CD14-positive monocyte (primary cell): Measurements from ENCODE around the gene CHST11. TPM values are rescaled to one million over a fixed set of nuclear protein-coding genes. Genes with fewer than 3 reads are reported as not detected.

ENCODE experiments used
- DNase-seq, 3 donors: peaks; one replicate each; pipeline ENCODE4 v3.0.0-alpha.2; 2011 to 2022
- H2AFZ ChIP-seq: 2 replicates; pipeline ENCODE4 v1.6.0; 2012; ENCODE audit warnings: mild to moderate bottlenecking, low read depth, low read length, inconsistent platforms; ENCODE audit not compliant: insufficient read depth, poor library complexity, severe bottlenecking
- H3K27ac ChIP-seq, 2 donors: 1 replicate in 1 of 2; 2 replicates in 1 of 2; pipeline ENCODE4 v1.5.1; 2012 to 2013; ENCODE audit warnings: low read length in 2 of 2, control low read depth in 1 of 2, inconsistent platforms in 1 of 2, low read depth in 1 of 2, mild to moderate bottlenecking in 1 of 2
- H3K27me3 ChIP-seq, 2 donors: one replicate each; pipeline versions ENCODE4 v1.6.0 to v1.6.1; 2011 to 2013; ENCODE audit warnings: low read length in 2 of 2; ENCODE audit not compliant: control insufficient read depth in 2 of 2, insufficient read depth in 2 of 2
- H3K36me3 ChIP-seq, 2 donors: replicated peaks in 1 of 2; 1 replicate in 1 of 2; 2 replicates in 1 of 2; pipeline versions ENCODE4 v1.5.1 to v1.6.1; 2012 to 2013; ENCODE audit warnings: low read length in 2 of 2, control low read depth in 1 of 2, inconsistent platforms in 1 of 2, mild to moderate bottlenecking in 1 of 2; ENCODE audit not compliant: insufficient read depth in 2 of 2, control insufficient read depth in 1 of 2
- H3K4me1 ChIP-seq, 2 donors: 1 replicate in 1 of 2; 2 replicates in 1 of 2; pipeline versions ENCODE4 v1.5.1 to v1.6.1; 2012 to 2013; ENCODE audit warnings: low read length in 2 of 2, control low read depth in 1 of 2, inconsistent platforms in 1 of 2, mild to moderate bottlenecking in 1 of 2, moderate library complexity in 1 of 2; ENCODE audit not compliant: insufficient read depth in 2 of 2, control insufficient read depth in 1 of 2
- H3K4me2 ChIP-seq: replicated peaks from 2 replicates; pipeline ENCODE3; 2012; ENCODE audit warnings: low read length, moderate library complexity, mild to moderate bottlenecking; ENCODE audit not compliant: poor library complexity, severe bottlenecking; ENCODE audit errors: extremely low read depth
- H3K4me3 ChIP-seq, 3 experiments: fragments of 200-600 bp in 1 of 3; sonication (generic) in 1 of 3; replicated peaks in 1 of 3; 1 replicate in 2 of 3; 2 replicates in 1 of 3; pipeline ENCODE4 v1.5.1; 2011 to 2013; ENCODE audit warnings: low read length in 3 of 3, mild to moderate bottlenecking in 3 of 3, control low read depth in 2 of 3, low read depth in 2 of 3, inconsistent platforms in 1 of 3, moderate library complexity in 1 of 3
- H3K79me2 ChIP-seq: 2 replicates; pipeline ENCODE4 v1.6.0; 2012; ENCODE audit warnings: mild to moderate bottlenecking, control low read depth, inconsistent platforms, low read length, moderate library complexity; ENCODE audit not compliant: insufficient read depth
- H3K9ac ChIP-seq: 2 replicates; pipeline ENCODE4 v1.6.0; 2017; ENCODE audit warnings: low read length, mild to moderate bottlenecking; ENCODE audit not compliant: insufficient read depth, poor library complexity, severe bottlenecking
- H3K9me3 ChIP-seq, 2 donors: replicated peaks in 1 of 2; 1 replicate in 1 of 2; 2 replicates in 1 of 2; pipeline versions ENCODE4 v1.5.1 to v1.6.1; 2012 to 2013; ENCODE audit warnings: low read length in 2 of 2, control low read depth in 1 of 2; ENCODE audit not compliant: control insufficient read depth in 1 of 2, insufficient read depth in 1 of 2
- H4K20me1 ChIP-seq: 2 replicates; pipeline ENCODE4 v1.6.0; 2012; ENCODE audit warnings: mild to moderate bottlenecking, low read length, control low read depth, moderate library complexity; ENCODE audit not compliant: insufficient read depth
- H3K27ac Mint-ChIP-seq, 7 donors: one replicate each; pipeline ENCODE4 v1.8.0; 2020; ENCODE audit warnings: mild to moderate bottlenecking in 7 of 7, mixed read lengths in 7 of 7, moderate library complexity in 6 of 7, inconsistent platforms in 2 of 7
- H3K27me3 Mint-ChIP-seq, 3 donors: one replicate each; pipeline ENCODE4 v1.8.0; 2021 to 2022; ENCODE audit warnings: low read depth in 3 of 3, mild to moderate bottlenecking in 3 of 3, mixed read lengths in 3 of 3, moderate library complexity in 3 of 3, inconsistent platforms in 1 of 3
- H3K36me3 Mint-ChIP-seq, 2 donors: one replicate each; pipeline ENCODE4 v1.8.0; 2020; ENCODE audit warnings: mixed read lengths in 2 of 2, inconsistent platforms in 1 of 2, mild to moderate bottlenecking in 1 of 2
- H3K4me1 Mint-ChIP-seq: one replicate; pipeline ENCODE4 v1.8.0; 2020; ENCODE audit warnings: mild to moderate bottlenecking, mixed read lengths
- H3K4me3 Mint-ChIP-seq, 2 donors: one replicate each; pipeline ENCODE4 v1.8.0; 2020; ENCODE audit warnings: mild to moderate bottlenecking in 2 of 2, mixed read lengths in 2 of 2, moderate library complexity in 1 of 2
- H3K9me3 Mint-ChIP-seq, 7 donors: one replicate each; pipeline ENCODE4 v1.8.0; 2020 to 2022; ENCODE audit warnings: mixed read lengths in 7 of 7, mild to moderate bottlenecking in 6 of 7, moderate library complexity in 6 of 7, inconsistent platforms in 2 of 7
- WGBS: methylation state at CpG from one replicate; pipeline ENCODE4 v1.1.5; 2013; ENCODE audit warnings: missing lambda C conversion rate; ENCODE audit not compliant: insufficient coverage; 5-methylcytosine and 5-hydroxymethylcytosine counted together
- intact Hi-C, 2 donors: fragments of 100-400 bp; cut with micrococcal nuclease; formaldehyde crosslinking; loops; one replicate each; pipeline versions ENCODE4 v1.15.0 to v1.15.1; 2023
- polyA minus RNA-seq: library from RNA; depleted of rRNA, polyadenylated mRNA; stranded (reverse); fragments of >200 nt; gene quantifications from 2 replicates; pipeline ENCODE4 v1.2.3, GENCODE V29; 2012
- polyA plus RNA-seq, 3 donors: library from polyadenylated mRNA; depleted of rRNA in 1 of 3; unstranded in 2 of 3; stranded (reverse) in 1 of 3; fragments of 300-500 nt in 2 of 3; fragments of >200 nt in 1 of 3; fragmentation: Illumina TruSeq in 2 of 3; gene quantifications; 1 replicate in 2 of 3; 2 replicates in 1 of 3; pipeline ENCODE4 v1.2.3, GENCODE V29; 2012 to 2021
- total RNA-seq, 12 experiments: library from RNA in 1 of 12; stranded (reverse) in 1 of 12; fragments of 120-200 nt in 1 of 12; gene quantifications; one replicate each; pipeline ENCODE4 v1.2.4 and lab custom pipeline; 2013 to 2026; ENCODE audit warnings: mixed read lengths in 6 of 12, inconsistent platforms in 1 of 12
- TF ChIP-seq, protein P1 (sequence below): fragments of 200-600 bp; IDR thresholded peaks from one replicate; pipeline ENCODE4 v1.8.0; 2022; ENCODE audit warnings: antibody characterized with exemption, mild to moderate bottlenecking

CHST11 gene
- total RNA-seq (2013) = 52.9 TPM
- polyA plus RNA-seq (10 to 100 TPM; 44.4 to 66.6 (median 48.4) TPM), polyA minus RNA-seq (82.0 and 218 TPM in 2 replicates), total RNA-seq (lab: John Stamatoyannopoulos, UW) (17.9 to 118 (median 96.3) reads per million in 11 experiments)

DNA sequence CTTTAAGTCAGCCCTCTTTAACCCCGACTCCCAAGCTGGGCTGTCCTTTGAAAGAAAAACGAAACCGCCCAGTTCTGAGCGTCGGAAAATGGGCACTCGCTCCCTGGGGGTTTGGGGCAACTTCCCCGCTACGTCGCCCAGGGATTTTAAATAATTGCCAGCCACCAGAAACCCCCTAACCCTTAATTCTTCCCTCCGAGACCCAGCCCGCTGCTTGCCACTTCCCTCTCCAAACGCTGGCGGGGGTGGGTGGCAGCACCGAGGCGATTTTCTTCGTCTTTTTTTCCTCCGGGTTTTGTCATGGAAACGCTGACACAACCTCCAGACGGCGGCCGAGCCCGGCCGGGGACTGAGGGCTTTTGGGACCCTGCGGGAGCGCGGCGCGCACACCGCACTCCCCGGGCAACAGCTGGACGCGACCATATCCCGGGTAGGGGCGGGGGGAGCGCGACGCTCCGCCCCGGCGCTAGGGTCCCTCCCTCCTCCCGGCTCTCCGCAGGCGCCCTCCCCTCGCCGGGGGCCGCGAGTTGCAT, at the start of gene CHST11:
TSS of gene CHST11 (plus strand) at position 532 of the 533 bp plus-strand sequence.
- peaks cover 54% of the 10 kb centered on the region for H3K79me2 ChIP-seq
- TF ChIP-seq, protein P1, sequence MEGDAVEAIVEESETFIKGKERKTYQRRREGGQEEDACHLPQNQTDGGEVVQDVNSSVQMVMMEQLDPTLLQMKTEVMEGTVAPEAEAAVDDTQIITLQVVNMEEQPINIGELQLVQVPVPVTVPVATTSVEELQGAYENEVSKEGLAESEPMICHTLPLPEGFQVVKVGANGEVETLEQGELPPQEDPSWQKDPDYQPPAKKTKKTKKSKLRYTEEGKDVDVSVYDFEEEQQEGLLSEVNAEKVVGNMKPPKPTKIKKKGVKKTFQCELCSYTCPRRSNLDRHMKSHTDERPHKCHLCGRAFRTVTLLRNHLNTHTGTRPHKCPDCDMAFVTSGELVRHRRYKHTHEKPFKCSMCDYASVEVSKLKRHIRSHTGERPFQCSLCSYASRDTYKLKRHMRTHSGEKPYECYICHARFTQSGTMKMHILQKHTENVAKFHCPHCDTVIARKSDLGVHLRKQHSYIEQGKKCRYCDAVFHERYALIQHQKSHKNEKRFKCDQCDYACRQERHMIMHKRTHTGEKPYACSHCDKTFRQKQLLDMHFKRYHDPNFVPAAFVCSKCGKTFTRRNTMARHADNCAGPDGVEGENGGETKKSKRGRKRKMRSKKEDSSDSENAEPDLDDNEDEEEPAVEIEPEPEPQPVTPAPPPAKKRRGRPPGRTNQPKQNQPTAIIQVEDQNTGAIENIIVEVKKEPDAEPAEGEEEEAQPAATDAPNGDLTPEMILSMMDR = peak; percentile 17
- H2AFZ ChIP-seq = peak within 1 kb of the TSS; percentile 77

DNA sequence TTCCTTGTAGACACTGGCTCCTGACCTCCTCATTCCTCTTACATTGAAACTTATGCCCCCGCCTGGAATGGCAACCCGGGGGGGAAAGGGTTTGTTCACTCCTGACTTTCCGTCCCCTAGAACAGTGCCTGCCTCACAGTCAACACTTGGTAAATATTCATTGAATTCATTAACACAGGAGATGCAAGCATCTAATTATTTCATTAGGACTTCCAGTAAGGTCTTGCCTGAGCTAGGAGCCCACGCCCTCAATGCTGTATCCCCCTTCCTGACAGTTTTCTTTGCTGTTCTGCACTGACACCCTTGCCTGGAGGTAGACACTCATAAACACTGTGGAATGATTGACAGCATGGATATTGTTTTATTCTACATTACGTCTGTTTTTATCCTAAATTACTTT, 49.3 kb upstream of the CHST11 start:
- Histone ChIP-seq H3K79me2 (no peaks in the 10 kb centered on the region), H3K9me3 (peaks cover 0 to 6% of the 10 kb centered on the region in 2 donors), H4K20me1 (no peaks in the 10 kb centered on the region), H2AFZ (no peak overlapping the region), H3K27me3 (no peaks in the 10 kb centered on the region), H3K9ac (no peak overlapping the region), H3K27ac (no peak overlapping the region), H3K36me3 (no peaks in the 10 kb centered on the region), H3K4me3 (no peak overlapping the region), H3K4me1 (no peaks in the 10 kb centered on the region), H3K4me2 (no peak overlapping the region)
- TF ChIP-seq, protein P1 = no peak
- no peak for DNase-seq
- Mint-ChIP-seq H3K36me3 (no peaks in the 10 kb centered on the region), H3K4me1 (no peaks in the 10 kb centered on the region), H3K4me3 (no peak overlapping the region), H3K9me3 (peaks cover 3 to 10% (median 6%) of the 10 kb centered on the region in 7 donors), H3K27ac (no peak overlapping the region), H3K27me3 (peaks cover 0 to 3% (median 0%) of the 10 kb centered on the region in 3 donors)
- WGBS = 100% methylated on average over 2 of the region's 5 CpGs
- intact Hi-C loops = no loop called here

More for the DNA sequence above, at the start of gene CHST11:
- peaks cover 46% of the 10 kb centered on the region for H4K20me1 ChIP-seq
- peaks cover 22 to 36% of the 10 kb centered on the region in 2 donors for H3K4me1 ChIP-seq
- H3K27me3 ChIP-seq = no peaks in the 10 kb centered on the region
- Mint-ChIP-seq H3K4me1 (peaks cover 30% of the 10 kb centered on the region), H3K36me3 (peaks cover 3 to 8% of the 10 kb centered on the region in 2 donors), H3K27me3 (peaks cover 0 to 3% (median 2%) of the 10 kb centered on the region in 3 donors), H3K27ac (peak within 1 kb of the TSS; percentile 90 to 99 (median 94)), H3K9me3 (peaks cover 0 to 2% (median 0%) of the 10 kb centered on the region in 7 donors), H3K4me3 (peak within 1 kb of the TSS; percentile 100)
- H3K4me2 ChIP-seq = peak within 1 kb of the TSS; percentile 80
- peak within 1 kb of the TSS; percentile 92 for H3K9ac ChIP-seq
- peak; percentile 75 to 84 (median 77) for DNase-seq
- under 1% methylated on average over 39 of the region's 47 CpGs for WGBS
- H3K4me3 ChIP-seq = peak within 1 kb of the TSS; percentile 75 to 100 (median 98)
- no peaks in the 10 kb centered on the region for H3K36me3 ChIP-seq
- peak within 1 kb of the TSS; percentile 85 to 89 for H3K27ac ChIP-seq
- H3K9me3 ChIP-seq = no peaks in the 10 kb centered on the region
- intact Hi-C loops = loop anchor here in 1 of 2 donors (5.0 to 10.0 kb wide), 5 partner anchors 41 to 501 kb away; partner anchors contain the start of gene SLC41A2
